Natural killer cell (primary cell): ENCODE data around the gene CDC42EP3. TPM values are rescaled to one million over a fixed set of nuclear protein-coding genes. Genes with fewer than 3 reads are reported as not detected.

Experiments used
- ATAC-seq, 3 donors: fragments of 150-1000 bp in 2 of 3; fragments of 200-7000 bp in 1 of 3; cut with Tn5 transposase; 1 replicate in 1 of 3; 2 replicates in 2 of 3; pipeline ENCODE4 v1.10.0; 2021; ENCODE audit warnings: mild to moderate bottlenecking in 2 of 3, moderate library complexity in 2 of 3
- DNase-seq, 2 donors: peaks; one replicate each; pipeline versions ENCODE4 v3.0.0 to v3.0.0-alpha.2; 2013 to 2021; ENCODE audit warnings: mixed read lengths in 1 of 2
- H3K27ac ChIP-seq: one replicate; pipeline ENCODE4 v1.5.1; 2013; ENCODE audit warnings: mild to moderate bottlenecking, low read length
- H3K27me3 ChIP-seq: one replicate; pipeline ENCODE4 v1.6.1; 2013; ENCODE audit warnings: low read length; ENCODE audit not compliant: control insufficient read depth, insufficient read depth
- H3K36me3 ChIP-seq: one replicate; pipeline ENCODE4 v1.6.1; 2013; ENCODE audit warnings: low read length; ENCODE audit not compliant: control insufficient read depth, insufficient read depth
- H3K4me1 ChIP-seq: one replicate; pipeline ENCODE4 v1.6.1; 2013; ENCODE audit warnings: low read length; ENCODE audit not compliant: control insufficient read depth, insufficient read depth
- H3K4me3 ChIP-seq: one replicate; pipeline ENCODE4 v1.5.1; 2013; ENCODE audit warnings: low read length
- H3K9me3 ChIP-seq: one replicate; pipeline ENCODE4 v1.6.1; 2013; ENCODE audit warnings: low read length; ENCODE audit not compliant: control insufficient read depth, insufficient read depth
- H3K27ac Mint-ChIP-seq, 2 donors: one replicate each; pipeline ENCODE4 v1.8.0; 2022; ENCODE audit warnings: mild to moderate bottlenecking in 2 of 2, mixed read lengths in 2 of 2, moderate library complexity in 1 of 2
- H3K27me3 Mint-ChIP-seq, 2 donors: one replicate each; pipeline ENCODE4 v1.8.0; 2022; ENCODE audit warnings: low read depth in 2 of 2, mixed read lengths in 2 of 2
- H3K36me3 Mint-ChIP-seq: one replicate; pipeline ENCODE4 v1.8.0; 2022; ENCODE audit warnings: mixed read lengths
- H3K4me1 Mint-ChIP-seq, 2 donors: one replicate each; pipeline ENCODE4 v1.8.0; 2022; ENCODE audit warnings: mixed read lengths in 2 of 2
- H3K4me3 Mint-ChIP-seq: one replicate; pipeline ENCODE4 v1.8.0; 2022; ENCODE audit warnings: mild to moderate bottlenecking, moderate library complexity, mixed read lengths
- H3K9me3 Mint-ChIP-seq, 2 donors: one replicate each; pipeline ENCODE4 v1.8.0; 2022; ENCODE audit warnings: mixed read lengths in 2 of 2
- CTCF ChIP-seq: fragments of 200-600 bp; IDR thresholded peaks from one replicate; pipeline ENCODE4 v1.8.0; 2022; ENCODE audit warnings: antibody characterized with exemption
- WGBS: methylation state at CpG from one replicate; pipeline ENCODE4 v1.1.7; 2013; ENCODE audit warnings: missing lambda C conversion rate; ENCODE audit not compliant: insufficient coverage; 5-methylcytosine and 5-hydroxymethylcytosine counted together
- intact Hi-C: fragments of 100-400 bp; cut with micrococcal nuclease; formaldehyde crosslinking; loops from one replicate; pipeline ENCODE4 v1.14.2; 2022
- total RNA-seq, 4 donors: library from RNA; stranded (reverse); fragments of 120-200 nt in 1 of 4; gene quantifications; one replicate each; pipeline versions ENCODE4 v1.2.3 to v1.2.4, GENCODE V29; 2013 to 2022

CDC42EP3 gene
- total RNA-seq, 3 donors from 2014 or later (not counting 1 experiment from before 2014, with no cell fraction given): 73.9 to 105 (median 84.6) TPM

GRCh38 chr2:37637190-37637860 lies 34.1 kb downstream of the CDC42EP3 start:
- H3K4me1 Mint-ChIP-seq: peaks cover 71 to 82% of the 10 kb centered on the region in 2 donors
- ATAC-seq (no peak), DNase-seq (no peak)
- Histone ChIP-seq H3K4me3 (no peak overlapping the region), H3K4me1 (peaks cover 38% of the 10 kb centered on the region), H3K27me3 (no peaks in the 10 kb centered on the region), H3K9me3 (no peaks in the 10 kb centered on the region), H3K27ac (peak overlapping the region; percentile 91), H3K36me3 (peaks cover 15% of the 10 kb centered on the region)
- H3K27me3 Mint-ChIP-seq: no peaks in the 10 kb centered on the region
- peak overlapping the region; percentile 91 to 96 for H3K27ac Mint-ChIP-seq
- H3K4me3 Mint-ChIP-seq: peak overlapping the region; percentile 52
- no peak for TF ChIP-seq CTCF
- peaks cover 12% of the 10 kb centered on the region for H3K36me3 Mint-ChIP-seq
- 92% methylated on average over 5 of the region's 5 CpGs for WGBS
- intact Hi-C loops: loop anchor here (5.0 kb wide), 1 partner anchor 35 kb away; the partner anchor contains the start of gene CDC42EP3
- peaks cover 0 to 2% of the 10 kb centered on the region in 2 donors for H3K9me3 Mint-ChIP-seq

- WGBS: 79% methylated on average over 4 of the region's 4 CpGs
- ATAC-seq (no peak), DNase-seq (no peak)
- Mint-ChIP-seq H3K9me3 (peaks cover 0 to 2% of the 10 kb centered on the region in 2 donors), H3K4me3 (peak overlapping the region; percentile 52), H3K27me3 (no peaks in the 10 kb centered on the region), H3K36me3 (peaks cover 4% of the 10 kb centered on the region), H3K27ac (peak overlapping the region; percentile 91 to 96), H3K4me1 (peaks cover 64 to 77% of the 10 kb centered on the region in 2 donors)
- H3K4me3 ChIP-seq: no peak overlapping the region
- TF ChIP-seq CTCF: no peak
- peaks cover 8% of the 10 kb centered on the region for H3K36me3 ChIP-seq
- H3K4me1 ChIP-seq: peaks cover 38% of the 10 kb centered on the region
- H3K27ac ChIP-seq: peak overlapping the region; percentile 91
- H3K27me3 ChIP-seq: no peaks in the 10 kb centered on the region
- no peaks in the 10 kb centered on the region for H3K9me3 ChIP-seq
- intact Hi-C loops: loop anchor here (5.0 kb wide), 1 partner anchor 36 kb away; the partner anchor contains the start of gene CDC42EP3
Observed at GRCh38 chr2:37636381-37637066, 34.9 kb downstream of the CDC42EP3 start.

- Histone ChIP-seq H3K27me3 (no peaks in the 10 kb centered on the region), H3K9me3 (no peaks in the 10 kb centered on the region), H3K4me3 (no peak overlapping the region), H3K4me1 (peaks cover 38% of the 10 kb centered on the region), H3K36me3 (peaks cover under 1% of the 10 kb centered on the region), H3K27ac (peak overlapping the region; percentile 91)
- ATAC-seq (peak; percentile 79 to 93 (median 89)), DNase-seq (peak; percentile 55 to 90)
- Mint-ChIP-seq H3K27me3 (no peaks in the 10 kb centered on the region), H3K36me3 (no peaks in the 10 kb centered on the region), H3K4me3 (peak overlapping the region; percentile 74), H3K9me3 (peaks cover 0 to 2% of the 10 kb centered on the region in 2 donors), H3K27ac (peak overlapping the region; percentile 91 to 96), H3K4me1 (peaks cover 64 to 76% of the 10 kb centered on the region in 2 donors)
- WGBS: 15% methylated on average over 8 of the region's 8 CpGs
- TF ChIP-seq CTCF: no peak
- intact Hi-C loops: loop anchor here (1.0 to 5.0 kb wide), 5 partner anchors 11 to 49 kb away; partner anchors contain the start of gene CDC42EP3
Observed at GRCh38 chr2:37635504-37636380, 35.7 kb downstream of the CDC42EP3 start.
